ENCODE data around the gene B4GALNT3.

Gene B4GALNT3

DNA sequence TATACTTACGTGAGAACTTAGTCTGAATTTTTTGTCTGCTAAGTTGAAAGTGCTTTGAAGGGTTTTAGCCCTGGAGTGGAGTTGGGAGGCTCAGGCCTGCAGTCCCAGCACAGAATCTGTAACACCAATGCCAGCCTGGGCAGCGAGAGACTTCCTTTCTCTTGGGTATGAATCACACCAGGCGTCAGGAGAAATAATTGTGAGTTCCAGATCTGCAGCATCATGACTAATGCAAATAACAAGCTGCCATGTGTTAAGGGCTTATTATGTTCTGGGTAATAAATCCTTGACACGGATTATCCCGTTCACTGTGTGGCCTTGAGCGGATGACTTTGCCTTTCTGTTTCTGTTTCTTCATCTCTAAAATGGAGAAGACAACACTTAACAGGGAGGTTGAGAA is 70.6 kb downstream of the B4GALNT3 start:
- CTCF ChIA-PET: no interaction called here
- no peak for DNase-seq (ENCODE audit: extremely low spot score)
- POLR2A ChIA-PET: no interaction called here
- no peak for TF ChIP-seq FOXA1 (IDR thresholded peaks at IDR 0.05)
- no peak for TF ChIP-seq FOXK2 (IDR thresholded peaks at IDR 0.05)
- no peak for TF ChIP-seq L3MBTL2 (conservative IDR thresholded peaks at IDR 0.05)
- TF ChIP-seq TARDBP (IDR thresholded peaks at IDR 0.05): no peak
- TF ChIP-seq FOXM1 (IDR thresholded peaks at IDR 0.05; ENCODE audit: borderline replicate concordance): no peak
- no peak for TF ChIP-seq LEF1 (IDR thresholded peaks at IDR 0.05; ENCODE audit: borderline replicate concordance)
- TF ChIP-seq ELF4 (IDR thresholded peaks at IDR 0.05): no peak
- no peak for TF ChIP-seq SP1 (IDR thresholded peaks at IDR 0.05)

DNA sequence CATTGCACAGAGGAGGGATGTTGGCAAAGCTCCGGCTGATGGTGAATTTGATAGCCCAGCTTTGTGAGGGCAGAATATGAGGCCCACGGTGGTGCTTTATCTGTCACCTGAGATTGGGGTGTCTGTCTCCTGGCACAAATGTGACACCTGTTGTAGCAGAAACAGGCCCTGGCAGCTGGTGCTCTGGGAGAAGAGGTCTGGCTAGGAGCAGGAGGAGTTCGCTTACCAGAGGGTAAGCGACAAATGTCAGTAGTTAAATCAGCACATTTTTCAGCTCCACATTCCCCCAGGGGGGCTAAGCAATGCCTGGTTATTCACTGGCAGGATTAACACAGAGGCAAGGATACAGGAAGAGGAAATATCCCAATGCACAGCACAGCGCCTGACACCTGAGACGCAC is 71.1 kb downstream of the B4GALNT3 start:
- no peak for DNase-seq (ENCODE audit: extremely low spot score)
- ChIA-PET POLR2A (no interaction called here), CTCF (no interaction called here)
- TF ChIP-seq ARNT (IDR thresholded peaks at IDR 0.05): no peak
- TF ChIP-seq BHLHE40 (IDR thresholded peaks at IDR 0.05; ENCODE audit: borderline replicate concordance): no peak
- no peak for TF ChIP-seq FOXM1 (IDR thresholded peaks at IDR 0.05; ENCODE audit: borderline replicate concordance)
- no peak for TF ChIP-seq HDGF (IDR thresholded peaks at IDR 0.05; ENCODE audit: borderline replicate concordance)
- no peak for TF ChIP-seq ELF4 (IDR thresholded peaks at IDR 0.05)
- no peak for TF ChIP-seq L3MBTL2 (conservative IDR thresholded peaks at IDR 0.05)
- TF ChIP-seq FOXA1 (IDR thresholded peaks at IDR 0.05): no peak
- TF ChIP-seq SUZ12 (IDR thresholded peaks at IDR 0.05): no peak
- no peak for TF ChIP-seq TARDBP (IDR thresholded peaks at IDR 0.05)

DNA sequence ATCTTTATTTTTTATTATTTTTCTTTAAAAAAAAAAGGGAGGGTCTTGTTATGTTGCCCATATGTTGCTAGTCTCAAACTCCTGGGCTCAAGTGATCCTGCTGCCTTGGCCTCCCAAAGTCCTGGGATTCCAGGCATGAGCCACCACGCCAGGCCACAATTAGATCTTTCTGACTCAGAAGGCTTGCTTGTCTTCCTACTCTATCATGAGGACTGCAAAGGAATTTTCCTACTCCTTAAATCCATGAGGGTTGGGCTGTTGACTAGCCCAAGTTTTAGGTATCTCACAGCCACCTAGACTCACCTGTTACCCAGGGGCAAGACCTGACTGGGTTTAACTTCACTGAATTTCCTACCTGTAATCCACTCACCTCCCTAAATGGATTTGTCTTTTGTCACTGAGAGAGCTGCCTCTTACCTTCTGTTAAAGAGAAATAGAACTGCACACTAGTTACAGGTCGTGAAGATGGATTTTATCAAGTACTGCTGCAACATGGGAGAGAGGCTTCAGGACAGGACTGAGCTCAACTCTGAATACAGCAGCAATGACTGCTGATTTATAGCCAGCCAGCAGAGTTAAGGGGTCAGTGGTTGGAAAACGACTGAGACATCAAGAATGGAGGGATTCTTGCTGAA is 72.3 kb downstream of the B4GALNT3 start:
- no peak for DNase-seq (ENCODE audit: extremely low spot score)
- TF ChIP-seq FOXM1 (IDR thresholded peaks at IDR 0.05; ENCODE audit: borderline replicate concordance): no peak
- TF ChIP-seq NFRKB (IDR thresholded peaks at IDR 0.05): no peak
- no peak for TF ChIP-seq FOXK2 (IDR thresholded peaks at IDR 0.05)
- ChIA-PET POLR2A (no interaction called here), CTCF (interaction anchor here (1.2 kb wide), 1 partner anchor 90 kb away, joined by 3 read pairs; no protein-coding TSS in a partner anchor)

DNA sequence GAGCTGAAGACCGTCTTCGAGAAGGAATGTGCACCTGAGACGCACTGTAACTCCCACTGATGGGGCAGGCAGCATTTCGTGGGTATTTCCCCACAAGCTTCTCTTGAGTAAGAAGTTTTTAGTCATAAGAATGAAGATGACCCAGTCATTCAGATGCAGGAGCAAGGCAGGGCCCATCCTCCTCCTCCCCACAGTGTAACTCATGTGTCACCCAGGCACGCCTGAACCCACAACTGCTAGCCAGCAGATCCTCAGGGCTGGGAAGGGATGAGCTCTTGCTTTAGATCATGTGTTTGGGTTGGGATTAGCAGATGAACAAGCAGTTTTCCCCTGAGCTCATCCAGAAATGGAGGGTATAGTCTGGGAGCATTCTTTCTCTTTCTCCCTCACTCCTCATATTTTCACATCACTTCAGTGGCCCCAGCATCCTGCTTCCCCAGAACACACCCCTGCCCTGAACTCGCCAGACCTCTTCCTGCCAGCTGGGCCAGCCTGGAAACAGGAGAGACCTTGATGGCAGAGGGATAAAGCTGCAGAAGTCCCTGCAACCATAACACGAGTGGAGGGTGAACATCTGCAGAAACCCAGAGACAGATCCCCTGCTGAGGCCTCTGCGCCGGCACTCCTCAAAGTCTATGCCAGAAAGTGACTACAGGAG is 73.3 kb downstream of the B4GALNT3 start:
- TF ChIP-seq ELF4 (IDR thresholded peaks at IDR 0.05) (no peak), CTBP1 (IDR thresholded peaks at IDR 0.05; ENCODE audit: borderline replicate concordance) (no peak), FOXM1 (IDR thresholded peaks at IDR 0.05; ENCODE audit: borderline replicate concordance) (no peak), ZNF384 (IDR thresholded peaks at IDR 0.05) (no peak), NFRKB (IDR thresholded peaks at IDR 0.05) (no peak), BHLHE40 (IDR thresholded peaks at IDR 0.05; ENCODE audit: borderline replicate concordance) (no peak), ARNT (IDR thresholded peaks at IDR 0.05) (no peak), HDGF (IDR thresholded peaks at IDR 0.05; ENCODE audit: borderline replicate concordance) (no peak), SP1 (IDR thresholded peaks at IDR 0.05) (no peak), LEF1 (IDR thresholded peaks at IDR 0.05; ENCODE audit: borderline replicate concordance) (no peak), SUZ12 (IDR thresholded peaks at IDR 0.05) (no peak), FOXA1 (IDR thresholded peaks at IDR 0.05) (no peak), FOXK2 (IDR thresholded peaks at IDR 0.05) (no peak), TARDBP (IDR thresholded peaks at IDR 0.05) (no peak), L3MBTL2 (conservative IDR thresholded peaks at IDR 0.05) (no peak)
- TF ChIP-seq, protein P1, sequence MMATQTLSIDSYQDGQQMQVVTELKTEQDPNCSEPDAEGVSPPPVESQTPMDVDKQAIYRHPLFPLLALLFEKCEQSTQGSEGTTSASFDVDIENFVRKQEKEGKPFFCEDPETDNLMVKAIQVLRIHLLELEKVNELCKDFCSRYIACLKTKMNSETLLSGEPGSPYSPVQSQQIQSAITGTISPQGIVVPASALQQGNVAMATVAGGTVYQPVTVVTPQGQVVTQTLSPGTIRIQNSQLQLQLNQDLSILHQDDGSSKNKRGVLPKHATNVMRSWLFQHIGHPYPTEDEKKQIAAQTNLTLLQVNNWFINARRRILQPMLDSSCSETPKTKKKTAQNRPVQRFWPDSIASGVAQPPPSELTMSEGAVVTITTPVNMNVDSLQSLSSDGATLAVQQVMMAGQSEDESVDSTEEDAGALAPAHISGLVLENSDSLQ (IDR thresholded peaks at IDR 0.05): no peak
- CTCF ChIA-PET: interaction anchor here (1.2 to 1.5 kb wide), 2 partner anchors 14 to 91 kb away, joined by 3 to 5 read pairs; no protein-coding TSS in a partner anchor
- no peak for DNase-seq (ENCODE audit: extremely low spot score)
- POLR2A ChIA-PET: interaction anchor here (0.7 kb wide), 1 partner anchor 13 kb away, joined by 3 read pairs; no protein-coding TSS in a partner anchor

DNA sequence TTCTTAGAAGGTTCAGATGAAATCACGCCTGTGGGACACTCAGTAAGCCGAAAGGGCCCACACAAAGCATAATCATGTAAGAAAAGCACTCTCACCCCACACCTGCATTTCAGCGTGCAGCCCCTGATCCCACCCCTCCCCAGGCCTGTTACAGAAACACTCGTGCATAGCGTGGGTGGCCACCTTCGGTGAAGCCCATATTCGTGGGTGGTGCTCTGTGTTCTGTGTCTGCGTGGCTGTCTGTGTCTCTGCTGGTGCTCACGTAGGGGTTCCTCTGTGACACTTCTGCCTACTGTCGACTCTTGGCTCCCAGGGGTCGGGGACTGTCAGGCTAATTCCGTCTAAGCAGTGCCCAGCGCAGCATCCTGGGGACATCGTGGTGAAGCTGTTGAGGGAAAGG is 74.0 kb downstream of the B4GALNT3 start:
- no peak for DNase-seq (ENCODE audit: extremely low spot score)
- ChIA-PET POLR2A (no interaction called here), CTCF (interaction anchor here (1.5 kb wide), 1 partner anchor 14 kb away, joined by 5 read pairs; no protein-coding TSS in a partner anchor)
- TF ChIP-seq FOXA1 (IDR thresholded peaks at IDR 0.05) (no peak), L3MBTL2 (conservative IDR thresholded peaks at IDR 0.05) (no peak), BHLHE40 (IDR thresholded peaks at IDR 0.05; ENCODE audit: borderline replicate concordance) (no peak), LEF1 (IDR thresholded peaks at IDR 0.05; ENCODE audit: borderline replicate concordance) (no peak)
- TF ChIP-seq, protein P1 (IDR thresholded peaks at IDR 0.05): no peak

DNA sequence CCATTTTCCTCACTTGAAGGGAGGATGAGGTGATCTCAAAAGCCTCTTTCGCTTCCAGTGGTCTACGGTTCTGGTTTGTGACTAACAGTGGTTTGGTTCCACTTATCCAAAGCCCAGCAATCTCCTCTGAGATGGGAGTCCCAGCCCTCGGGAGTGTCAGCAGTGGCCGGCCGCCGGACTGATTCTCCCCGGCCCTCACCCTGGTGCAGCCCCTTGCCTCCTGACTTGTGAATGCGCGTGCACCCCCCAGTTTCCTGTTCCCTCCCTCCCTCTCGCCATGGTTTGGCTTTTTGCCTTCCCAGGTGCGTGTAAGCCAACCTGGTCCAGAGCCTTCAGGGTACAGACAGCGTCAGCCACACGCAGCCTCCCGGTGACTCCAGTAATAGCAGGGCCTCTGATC is 74.5 kb downstream of the B4GALNT3 start:
- no peak for DNase-seq (ENCODE audit: extremely low spot score)
- TF ChIP-seq, protein P1 (IDR thresholded peaks at IDR 0.05): no peak
- no peak for TF ChIP-seq BHLHE40 (IDR thresholded peaks at IDR 0.05; ENCODE audit: borderline replicate concordance)
- no peak for TF ChIP-seq TARDBP (IDR thresholded peaks at IDR 0.05)
- TF ChIP-seq FOXA1 (IDR thresholded peaks at IDR 0.05): no peak
- ChIA-PET POLR2A (no interaction called here), CTCF (interaction anchor here (0.5 kb wide), 1 partner anchor 17 kb away, joined by 4 read pairs; no protein-coding TSS in a partner anchor)
